NB4 (cell line): ENCODE results near the gene WDR19.

ENCODE experiments used
- MYC ChIP-seq: IDR thresholded peaks from 2 replicates; pipeline ENCODE4 v1.6.1; 2011; ENCODE audit warnings: low read depth, low read length
- TF ChIP-seq, protein P1 (sequence below): IDR thresholded peaks from one replicate; pipeline ENCODE4 v1.5.1; 2012; ENCODE audit warnings: low read depth, low read length
- TF ChIP-seq, protein P2 (sequence below): IDR thresholded peaks from 2 replicates; pipeline ENCODE4 v1.6.1; 2011; ENCODE audit warnings: low read depth, low read length

DNA sequence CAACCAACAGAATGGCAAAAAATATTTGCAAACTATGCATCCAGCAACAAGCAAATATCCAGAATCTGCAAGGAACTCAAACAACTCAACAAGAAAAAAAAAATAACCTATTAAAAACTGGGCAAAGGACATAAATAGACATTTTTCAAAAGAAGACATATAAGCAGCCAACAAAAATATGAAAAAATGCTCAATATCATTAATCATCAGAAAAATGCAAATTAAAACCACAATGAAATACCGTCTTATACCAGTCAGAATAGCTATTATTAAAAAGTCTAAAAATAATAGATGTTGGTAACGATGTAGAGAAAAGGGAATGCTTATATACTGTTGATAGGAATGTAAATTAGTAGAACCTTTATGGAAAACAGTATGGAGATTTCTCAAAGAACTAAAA lies 53.4 kb downstream of the WDR19 start:
- TF ChIP-seq, protein P1, sequence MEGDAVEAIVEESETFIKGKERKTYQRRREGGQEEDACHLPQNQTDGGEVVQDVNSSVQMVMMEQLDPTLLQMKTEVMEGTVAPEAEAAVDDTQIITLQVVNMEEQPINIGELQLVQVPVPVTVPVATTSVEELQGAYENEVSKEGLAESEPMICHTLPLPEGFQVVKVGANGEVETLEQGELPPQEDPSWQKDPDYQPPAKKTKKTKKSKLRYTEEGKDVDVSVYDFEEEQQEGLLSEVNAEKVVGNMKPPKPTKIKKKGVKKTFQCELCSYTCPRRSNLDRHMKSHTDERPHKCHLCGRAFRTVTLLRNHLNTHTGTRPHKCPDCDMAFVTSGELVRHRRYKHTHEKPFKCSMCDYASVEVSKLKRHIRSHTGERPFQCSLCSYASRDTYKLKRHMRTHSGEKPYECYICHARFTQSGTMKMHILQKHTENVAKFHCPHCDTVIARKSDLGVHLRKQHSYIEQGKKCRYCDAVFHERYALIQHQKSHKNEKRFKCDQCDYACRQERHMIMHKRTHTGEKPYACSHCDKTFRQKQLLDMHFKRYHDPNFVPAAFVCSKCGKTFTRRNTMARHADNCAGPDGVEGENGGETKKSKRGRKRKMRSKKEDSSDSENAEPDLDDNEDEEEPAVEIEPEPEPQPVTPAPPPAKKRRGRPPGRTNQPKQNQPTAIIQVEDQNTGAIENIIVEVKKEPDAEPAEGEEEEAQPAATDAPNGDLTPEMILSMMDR: no peak
- TF ChIP-seq, protein P2, sequence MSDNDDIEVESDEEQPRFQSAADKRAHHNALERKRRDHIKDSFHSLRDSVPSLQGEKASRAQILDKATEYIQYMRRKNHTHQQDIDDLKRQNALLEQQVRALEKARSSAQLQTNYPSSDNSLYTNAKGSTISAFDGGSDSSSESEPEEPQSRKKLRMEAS: no peak
- TF ChIP-seq MYC: no peak
